ENCODE measurements around the gene ABCG2.

ABCG2 gene

DNA sequence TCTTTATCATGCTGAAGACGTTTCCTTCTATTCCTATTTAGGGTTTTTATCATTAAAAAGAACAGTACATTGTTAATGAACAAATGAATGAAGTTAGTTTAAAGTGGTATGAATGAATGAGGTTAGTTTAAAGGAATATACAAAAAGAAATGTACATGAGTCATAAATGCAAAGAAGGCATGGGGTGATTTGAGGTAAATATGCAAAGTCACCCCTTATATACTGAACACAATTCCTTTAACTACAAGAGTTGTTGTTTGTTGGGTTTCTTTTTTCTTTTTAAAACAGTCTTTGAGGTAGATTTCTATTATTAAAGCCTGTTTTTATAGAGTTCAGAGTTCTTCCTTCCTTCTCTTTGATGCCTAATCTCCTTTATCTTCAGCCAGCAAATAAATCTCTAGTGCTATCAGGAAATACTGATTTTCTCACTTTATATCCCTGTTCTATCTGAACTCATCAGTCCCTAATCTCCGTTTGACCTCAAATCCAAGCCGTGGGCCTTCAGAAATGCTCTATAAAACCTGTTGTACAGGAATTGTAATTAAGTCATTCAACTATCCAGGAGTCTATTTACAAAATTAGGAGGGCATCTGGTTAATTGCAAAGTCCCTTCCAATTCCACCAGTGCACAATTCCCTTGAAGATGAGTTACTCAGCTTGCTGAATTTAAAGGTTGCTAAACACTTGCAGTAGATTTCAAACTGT, 31.6 kb upstream of the ABCG2 start:
- Histone ChIP-seq H3K9ac (no peak overlapping the region), H3K36me3 (ENCODE audit: control insufficient read depth, insufficient read depth, low read length) (no peaks in the 10 kb centered on the region), H3K27ac (no peak overlapping the region), H3K4me2 (ENCODE audit: low read length) (no peak overlapping the region), H3K79me2 (no peaks in the 10 kb centered on the region), H3K27me3 (ENCODE audit: control insufficient read depth, insufficient read depth, low read length) (no peaks in the 10 kb centered on the region), H3K9me3 (ENCODE audit: control insufficient read depth, low read length) (no peaks in the 10 kb centered on the region), H3K4me1 (no peaks in the 10 kb centered on the region), H2AFZ (no peak overlapping the region), H3K4me3 (ENCODE audit: low read depth, low read length) (no peak overlapping the region)
- TF ChIP-seq, protein P1, sequence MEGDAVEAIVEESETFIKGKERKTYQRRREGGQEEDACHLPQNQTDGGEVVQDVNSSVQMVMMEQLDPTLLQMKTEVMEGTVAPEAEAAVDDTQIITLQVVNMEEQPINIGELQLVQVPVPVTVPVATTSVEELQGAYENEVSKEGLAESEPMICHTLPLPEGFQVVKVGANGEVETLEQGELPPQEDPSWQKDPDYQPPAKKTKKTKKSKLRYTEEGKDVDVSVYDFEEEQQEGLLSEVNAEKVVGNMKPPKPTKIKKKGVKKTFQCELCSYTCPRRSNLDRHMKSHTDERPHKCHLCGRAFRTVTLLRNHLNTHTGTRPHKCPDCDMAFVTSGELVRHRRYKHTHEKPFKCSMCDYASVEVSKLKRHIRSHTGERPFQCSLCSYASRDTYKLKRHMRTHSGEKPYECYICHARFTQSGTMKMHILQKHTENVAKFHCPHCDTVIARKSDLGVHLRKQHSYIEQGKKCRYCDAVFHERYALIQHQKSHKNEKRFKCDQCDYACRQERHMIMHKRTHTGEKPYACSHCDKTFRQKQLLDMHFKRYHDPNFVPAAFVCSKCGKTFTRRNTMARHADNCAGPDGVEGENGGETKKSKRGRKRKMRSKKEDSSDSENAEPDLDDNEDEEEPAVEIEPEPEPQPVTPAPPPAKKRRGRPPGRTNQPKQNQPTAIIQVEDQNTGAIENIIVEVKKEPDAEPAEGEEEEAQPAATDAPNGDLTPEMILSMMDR (IDR thresholded peaks at IDR 0.05) = no peak

DNA sequence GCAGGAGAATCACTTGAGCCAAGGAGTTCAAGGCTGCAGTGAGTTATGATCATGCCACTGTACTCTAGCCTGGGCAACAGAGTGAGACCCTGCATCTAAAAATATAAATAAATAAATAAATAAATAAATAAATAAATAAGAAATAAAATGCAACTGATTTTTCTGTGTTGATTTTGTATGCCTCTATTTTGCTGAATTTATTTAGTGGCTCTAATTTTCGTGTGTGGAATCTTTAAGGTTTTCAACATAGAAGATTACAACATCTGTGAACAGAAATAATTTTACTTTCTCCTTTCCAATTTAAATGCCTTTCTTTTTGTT, 30.9 kb upstream of the ABCG2 start:
- H3K27ac ChIP-seq = no peak overlapping the region
- no peak overlapping the region for H3K4me2 ChIP-seq (ENCODE audit: low read length)
- no peaks in the 10 kb centered on the region for H3K9me3 ChIP-seq (ENCODE audit: control insufficient read depth, low read length)

DNA sequence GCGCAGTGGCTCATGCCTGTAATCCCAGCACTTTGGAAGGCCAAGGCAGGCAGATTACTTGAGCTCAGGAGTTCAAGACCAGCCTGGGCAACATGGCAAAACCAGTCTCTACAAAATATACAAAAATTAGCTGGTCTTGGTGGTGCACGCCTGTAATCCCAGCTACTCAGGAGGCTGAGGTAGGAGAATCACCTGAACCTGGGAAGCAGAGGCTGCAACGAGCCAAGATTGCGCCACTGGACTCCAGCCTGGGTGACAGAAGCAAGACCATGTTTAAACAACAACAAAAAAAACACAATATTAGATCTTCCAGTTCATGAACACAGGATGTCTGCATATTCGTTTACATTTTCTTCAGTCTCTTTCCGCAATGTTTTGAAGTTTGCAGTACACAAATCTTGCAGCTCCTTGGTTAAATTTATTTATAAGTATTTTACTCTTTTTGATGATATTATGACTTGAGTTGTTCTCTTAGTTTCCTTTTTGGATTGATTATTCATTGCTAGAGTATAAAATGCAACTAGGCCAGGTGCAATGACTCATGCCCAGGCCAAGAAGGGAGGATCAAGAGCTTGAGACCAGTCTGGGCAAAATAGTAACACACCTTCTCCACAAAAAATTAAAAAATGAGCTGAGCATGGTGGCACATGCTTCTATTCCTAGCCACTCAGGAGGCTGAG, 30.4 kb upstream of the ABCG2 start:
- TF ChIP-seq, protein P1 (IDR thresholded peaks at IDR 0.05) = no peak
- Histone ChIP-seq H2AFZ (no peak overlapping the region), H3K27me3 (ENCODE audit: control insufficient read depth, insufficient read depth, low read length) (no peaks in the 10 kb centered on the region)

More for the DNA sequence above, 30.9 kb upstream of the ABCG2 start:
- H3K27me3 ChIP-seq (ENCODE audit: control insufficient read depth, insufficient read depth, low read length) = no peaks in the 10 kb centered on the region
- H2AFZ ChIP-seq = no peak overlapping the region
- H3K36me3 ChIP-seq (ENCODE audit: control insufficient read depth, insufficient read depth, low read length) = no peaks in the 10 kb centered on the region
- H3K4me3 ChIP-seq (ENCODE audit: low read depth, low read length) = no peak overlapping the region
- no peaks in the 10 kb centered on the region for H3K79me2 ChIP-seq
- TF ChIP-seq, protein P1 (IDR thresholded peaks at IDR 0.05) = no peak
- H3K4me1 ChIP-seq = no peaks in the 10 kb centered on the region
- no peak overlapping the region for H3K9ac ChIP-seq

DNA sequence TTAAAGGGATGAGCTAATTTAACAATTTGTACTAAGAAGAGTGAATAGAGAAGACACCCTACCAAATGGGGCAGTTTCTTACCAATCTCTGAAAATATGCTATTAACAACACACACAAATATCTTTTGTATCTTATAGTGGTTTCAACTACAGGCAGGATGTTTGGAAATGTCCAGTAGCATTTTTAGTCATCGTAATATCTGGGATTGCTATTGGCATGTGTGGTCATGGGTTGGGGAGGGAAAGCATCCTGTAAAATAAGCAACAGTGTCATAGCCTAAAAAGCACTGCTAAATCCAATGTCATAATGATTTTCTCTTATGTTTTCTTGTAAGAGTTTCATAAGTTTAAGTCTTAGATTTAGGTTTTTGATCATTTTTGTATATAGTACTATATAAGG, 29.3 kb upstream of the ABCG2 start:
- Histone ChIP-seq H3K9ac (no peak overlapping the region), H3K27ac (no peak overlapping the region), H3K4me1 (no peaks in the 10 kb centered on the region), H3K79me2 (no peaks in the 10 kb centered on the region), H3K27me3 (ENCODE audit: control insufficient read depth, insufficient read depth, low read length) (no peaks in the 10 kb centered on the region), H3K4me3 (ENCODE audit: low read depth, low read length) (no peak overlapping the region), H3K36me3 (ENCODE audit: control insufficient read depth, insufficient read depth, low read length) (no peaks in the 10 kb centered on the region), H3K9me3 (ENCODE audit: control insufficient read depth, low read length) (no peaks in the 10 kb centered on the region), H2AFZ (no peak overlapping the region), H3K4me2 (ENCODE audit: low read length) (no peak overlapping the region)
- TF ChIP-seq, protein P1 (IDR thresholded peaks at IDR 0.05) = no peak

More for the DNA sequence above, 30.4 kb upstream of the ABCG2 start:
- H3K36me3 ChIP-seq (ENCODE audit: control insufficient read depth, insufficient read depth, low read length) = no peaks in the 10 kb centered on the region
- no peak overlapping the region for H3K27ac ChIP-seq
- H3K4me1 ChIP-seq = no peaks in the 10 kb centered on the region
- no peak overlapping the region for H3K9ac ChIP-seq
- no peak overlapping the region for H3K4me3 ChIP-seq (ENCODE audit: low read depth, low read length)
- no peaks in the 10 kb centered on the region for H3K79me2 ChIP-seq
- no peaks in the 10 kb centered on the region for H3K9me3 ChIP-seq (ENCODE audit: control insufficient read depth, low read length)
- H3K4me2 ChIP-seq (ENCODE audit: low read length) = no peak overlapping the region

DNA sequence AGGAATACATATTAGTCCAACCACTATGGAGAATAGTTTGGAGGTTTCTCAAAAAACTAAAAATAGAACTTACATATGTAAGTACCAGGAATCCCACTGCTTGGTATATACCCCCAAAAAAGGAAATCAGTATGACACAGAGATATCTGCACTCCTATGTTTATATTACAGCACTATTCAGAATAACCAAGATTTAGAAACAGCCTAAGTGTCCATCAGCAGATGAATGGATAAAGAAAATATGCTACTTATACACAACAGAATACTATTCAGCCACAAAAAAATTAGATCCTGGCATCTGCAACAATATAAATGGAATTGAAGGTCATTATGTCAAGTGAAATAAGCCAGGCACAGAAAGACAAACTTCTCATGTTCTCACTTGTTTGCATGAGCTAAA, 27.5 kb upstream of the ABCG2 start:
- no peak overlapping the region for H3K9ac ChIP-seq
- no peaks in the 10 kb centered on the region for H3K36me3 ChIP-seq (ENCODE audit: control insufficient read depth, insufficient read depth, low read length)
- no peaks in the 10 kb centered on the region for H3K27me3 ChIP-seq (ENCODE audit: control insufficient read depth, insufficient read depth, low read length)

More for the DNA sequence above, 27.5 kb upstream of the ABCG2 start:
- Histone ChIP-seq H2AFZ (no peak overlapping the region), H3K79me2 (no peaks in the 10 kb centered on the region), H3K4me1 (no peaks in the 10 kb centered on the region), H3K4me3 (ENCODE audit: low read depth, low read length) (no peak overlapping the region), H3K27ac (no peak overlapping the region), H3K4me2 (ENCODE audit: low read length) (no peak overlapping the region), H3K9me3 (ENCODE audit: control insufficient read depth, low read length) (no peaks in the 10 kb centered on the region)
- TF ChIP-seq, protein P1 (IDR thresholded peaks at IDR 0.05) = no peak

Measured in parathyroid adenoma (tissue), 2 donors.